Activated naive CD4-positive, alpha-beta T cell treated with anti-CD3 and anti-CD28 coated beads, Interleukin-2, amount 10 ng/mL, durations not matched to agents 7 days and 5 days (primary cell): Measurements from ENCODE around the gene AP1B1.

Experiments used
- CTCF ChIA-PET: fragments of 350-600 bp; sonication (Branson Sonifier 250); formaldehyde crosslinking; loops from one replicate; lab custom pipeline; 2021; ENCODE audit warnings: antibody characterized with exemption; lab: Charles Lee
- DNase-seq: peaks from one replicate; pipeline ENCODE4 v3.0.0-alpha.2; 2020
- H3K27ac Mint-ChIP-seq: one replicate; pipeline ENCODE4 v1.8.0; 2021; ENCODE audit warnings: mild to moderate bottlenecking, moderate library complexity, mixed read lengths
- H3K27me3 Mint-ChIP-seq: one replicate; pipeline ENCODE4 v1.8.0; 2021; ENCODE audit warnings: mild to moderate bottlenecking, mixed read lengths
- H3K36me3 Mint-ChIP-seq: one replicate; pipeline ENCODE4 v1.8.0; 2021; ENCODE audit warnings: mixed read lengths
- H3K4me1 Mint-ChIP-seq: one replicate; pipeline ENCODE4 v1.8.0; 2021; ENCODE audit warnings: mixed read lengths
- H3K4me3 Mint-ChIP-seq: one replicate; pipeline ENCODE4 v1.8.0; 2021; ENCODE audit warnings: mild to moderate bottlenecking, moderate library complexity, mixed read lengths
- H3K9me3 Mint-ChIP-seq: one replicate; pipeline ENCODE4 v1.8.0; 2021; ENCODE audit warnings: mixed read lengths

The AP1B1 gene

DNA sequence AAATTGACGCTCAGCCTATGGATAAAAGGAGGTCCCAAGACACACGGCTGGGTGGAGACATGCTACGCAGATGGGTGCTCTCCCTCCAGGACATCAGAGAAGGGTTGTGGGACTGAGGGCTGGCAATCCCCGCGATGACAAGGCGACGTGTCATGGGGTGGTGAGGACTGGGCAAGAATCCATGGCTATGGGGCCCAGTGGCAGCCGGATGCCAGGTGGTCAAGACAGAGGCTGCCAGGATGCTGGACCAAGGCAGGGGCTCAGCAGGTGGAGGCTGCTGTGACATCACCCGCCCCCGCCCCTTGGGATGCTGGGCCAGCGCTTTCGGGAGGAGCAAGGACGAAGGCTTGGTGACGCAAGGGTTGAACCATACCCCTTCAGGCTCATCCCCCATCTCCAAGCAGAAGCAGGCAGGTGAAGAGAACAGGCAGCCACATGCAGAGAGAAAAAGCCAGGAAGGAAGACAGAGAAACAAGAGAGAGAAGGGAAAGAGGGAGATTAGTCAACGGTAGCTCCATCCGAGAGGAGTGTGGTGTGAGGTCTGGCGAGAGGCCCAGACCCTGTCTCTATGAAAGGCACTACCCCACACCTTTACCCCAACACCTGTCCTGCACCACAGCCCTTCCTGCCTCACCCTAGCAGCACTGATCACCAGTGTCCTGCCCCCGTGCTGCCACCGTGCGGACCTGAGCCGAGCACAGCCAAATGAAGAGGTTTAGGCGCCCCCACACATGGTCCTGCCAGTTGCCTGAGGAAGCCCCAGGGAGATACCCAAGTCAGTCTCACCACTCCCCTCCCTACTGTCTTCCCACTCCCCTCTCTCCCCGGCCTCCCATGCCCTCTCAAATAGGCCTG lies 48.8 kb downstream of the AP1B1 start:
- Mint-ChIP-seq H3K27me3 (no peaks in the 10 kb centered on the region), H3K27ac (no peak overlapping the region), H3K36me3 (peaks cover 50% of the 10 kb centered on the region)

DNA sequence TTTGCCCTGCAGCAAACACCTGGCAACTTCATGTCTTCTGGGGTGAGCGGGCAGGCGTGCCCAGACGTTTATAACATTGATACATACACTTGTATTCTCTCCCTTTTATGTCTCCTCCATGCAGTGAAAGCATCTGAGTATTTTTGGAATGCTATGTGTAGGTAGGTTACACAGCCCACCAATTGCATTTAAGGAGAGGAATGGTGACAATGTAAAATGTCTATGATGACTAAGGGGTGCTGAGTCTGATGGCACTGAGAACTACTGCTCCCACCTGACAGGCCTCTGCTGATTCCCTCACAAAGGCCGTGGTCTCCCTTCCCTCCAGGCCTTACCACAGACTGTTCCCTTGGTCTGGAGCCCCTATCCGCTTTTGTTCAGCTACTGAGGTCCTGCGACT lies 50.0 kb downstream of the AP1B1 start:
- H3K27me3 Mint-ChIP-seq = no peaks in the 10 kb centered on the region
- no peaks in the 10 kb centered on the region for H3K4me1 Mint-ChIP-seq
- H3K9me3 Mint-ChIP-seq = no peaks in the 10 kb centered on the region
- no peak overlapping the region for H3K4me3 Mint-ChIP-seq
- no peak overlapping the region for H3K27ac Mint-ChIP-seq
- H3K36me3 Mint-ChIP-seq = peaks cover 47% of the 10 kb centered on the region
- CTCF ChIA-PET = interaction anchor here (0.7 kb wide), 1 partner anchor 20 kb away, joined by 3 read pairs; no protein-coding TSS in a partner anchor
- no peak for DNase-seq

More for the DNA sequence above, 48.8 kb downstream of the AP1B1 start:
- Mint-ChIP-seq H3K4me1 (no peaks in the 10 kb centered on the region), H3K4me3 (no peak overlapping the region), H3K9me3 (no peaks in the 10 kb centered on the region)
- CTCF ChIA-PET = no interaction called here
- DNase-seq = no peak

DNA sequence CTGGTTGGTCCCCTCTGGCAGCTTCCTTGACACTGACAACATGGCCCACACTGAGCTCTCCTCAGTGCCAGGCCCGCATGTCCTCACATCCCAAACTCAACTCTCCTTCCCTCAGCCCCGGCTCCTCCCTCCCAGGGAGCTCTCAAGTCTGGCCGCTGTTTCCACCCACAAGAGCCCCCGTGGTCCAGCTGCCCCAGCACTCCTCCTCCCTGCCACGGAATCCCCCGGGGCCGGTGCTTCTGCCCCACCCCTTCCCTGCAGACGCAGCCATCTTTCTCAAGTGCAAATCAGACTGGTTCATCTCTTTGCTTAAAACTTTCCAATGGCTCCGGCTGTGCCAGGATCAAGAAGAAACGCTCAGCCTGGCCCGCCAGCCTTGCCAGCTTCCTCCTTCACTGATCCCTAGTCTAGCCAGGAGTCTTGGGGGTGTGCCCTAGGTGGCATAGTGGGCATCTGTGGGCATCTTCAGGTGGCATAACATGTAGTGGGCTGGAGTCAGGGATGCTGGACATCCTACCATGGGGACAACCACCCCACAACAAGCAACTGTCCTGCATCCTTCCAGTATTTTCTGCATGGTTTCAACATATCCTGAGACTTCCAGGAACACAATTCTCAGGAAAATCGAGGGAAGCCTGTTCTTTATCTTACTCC lies 50.6 kb downstream of the AP1B1 start:
- H3K9me3 Mint-ChIP-seq = no peaks in the 10 kb centered on the region
- no peak overlapping the region for H3K27ac Mint-ChIP-seq
- H3K4me3 Mint-ChIP-seq = no peak overlapping the region
- H3K36me3 Mint-ChIP-seq = peaks cover 42% of the 10 kb centered on the region
- DNase-seq = no peak
- H3K27me3 Mint-ChIP-seq = no peaks in the 10 kb centered on the region
- H3K4me1 Mint-ChIP-seq = no peaks in the 10 kb centered on the region
- CTCF ChIA-PET = no interaction called here

DNA sequence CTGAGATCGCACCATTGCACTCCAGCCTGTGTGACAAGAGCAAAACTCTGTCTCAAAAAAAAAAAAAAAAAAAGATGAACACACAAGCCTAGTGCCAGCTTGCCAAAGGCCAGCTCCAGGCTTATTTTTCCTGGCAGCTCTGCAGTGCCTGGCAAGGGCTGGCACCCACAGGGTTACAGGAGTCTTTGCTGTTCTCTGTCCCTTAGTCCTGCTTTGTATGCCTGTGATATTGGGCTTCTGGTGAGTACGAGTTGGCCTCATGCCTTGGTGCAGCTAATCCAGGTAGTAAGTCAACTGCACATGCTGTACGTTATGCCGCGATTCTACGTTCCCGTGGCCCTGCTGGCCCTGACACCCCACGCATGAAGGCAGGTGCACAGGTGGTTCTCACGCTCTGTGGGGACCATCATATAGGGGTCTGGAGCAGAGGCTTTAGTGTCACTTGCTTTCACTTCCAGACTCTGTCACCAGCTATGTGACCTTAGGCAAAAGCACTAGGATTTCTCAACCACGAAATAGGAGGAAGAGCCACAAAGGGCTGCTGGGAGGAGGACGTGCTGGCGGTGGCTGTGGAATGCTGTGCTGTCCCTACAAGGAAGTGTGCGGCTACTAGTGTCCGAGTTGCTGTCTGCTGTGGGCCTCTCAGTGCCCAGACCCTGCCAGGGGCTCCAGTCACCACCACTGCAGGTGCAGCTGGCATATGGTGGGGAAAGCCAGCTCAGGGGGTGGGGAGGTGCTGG lies 51.4 kb downstream of the AP1B1 start:
- Mint-ChIP-seq H3K27ac (no peak overlapping the region), H3K36me3 (peaks cover 44% of the 10 kb centered on the region), H3K27me3 (no peaks in the 10 kb centered on the region), H3K4me3 (no peak overlapping the region), H3K4me1 (no peaks in the 10 kb centered on the region), H3K9me3 (no peaks in the 10 kb centered on the region)
- CTCF ChIA-PET = no interaction called here
- DNase-seq = no peak

DNA sequence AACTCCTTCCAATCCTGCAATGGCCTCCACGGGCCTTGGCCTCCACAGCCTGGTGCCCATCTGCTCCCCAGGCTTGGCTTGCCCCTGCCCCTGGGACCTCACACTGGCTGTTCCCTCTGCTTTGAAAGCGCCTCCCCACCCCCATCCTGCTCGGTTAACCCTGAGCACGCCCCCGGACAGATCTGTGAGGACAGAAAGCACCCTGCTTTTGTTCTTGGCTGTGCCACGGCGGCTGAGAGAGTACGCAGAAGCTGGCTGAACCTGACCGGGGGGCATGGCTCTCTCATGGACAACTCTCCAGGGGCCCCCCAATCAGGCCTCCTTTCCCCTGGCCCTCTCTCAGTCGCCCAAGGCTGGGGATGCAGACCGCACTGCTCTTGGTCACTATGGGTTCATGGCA lies 52.7 kb downstream of the AP1B1 start:
- Mint-ChIP-seq H3K27ac (no peak overlapping the region), H3K27me3 (no peaks in the 10 kb centered on the region), H3K36me3 (peaks cover 36% of the 10 kb centered on the region), H3K9me3 (no peaks in the 10 kb centered on the region), H3K4me3 (no peak overlapping the region), H3K4me1 (no peaks in the 10 kb centered on the region)
- no peak for DNase-seq
- CTCF ChIA-PET = no interaction called here

DNA sequence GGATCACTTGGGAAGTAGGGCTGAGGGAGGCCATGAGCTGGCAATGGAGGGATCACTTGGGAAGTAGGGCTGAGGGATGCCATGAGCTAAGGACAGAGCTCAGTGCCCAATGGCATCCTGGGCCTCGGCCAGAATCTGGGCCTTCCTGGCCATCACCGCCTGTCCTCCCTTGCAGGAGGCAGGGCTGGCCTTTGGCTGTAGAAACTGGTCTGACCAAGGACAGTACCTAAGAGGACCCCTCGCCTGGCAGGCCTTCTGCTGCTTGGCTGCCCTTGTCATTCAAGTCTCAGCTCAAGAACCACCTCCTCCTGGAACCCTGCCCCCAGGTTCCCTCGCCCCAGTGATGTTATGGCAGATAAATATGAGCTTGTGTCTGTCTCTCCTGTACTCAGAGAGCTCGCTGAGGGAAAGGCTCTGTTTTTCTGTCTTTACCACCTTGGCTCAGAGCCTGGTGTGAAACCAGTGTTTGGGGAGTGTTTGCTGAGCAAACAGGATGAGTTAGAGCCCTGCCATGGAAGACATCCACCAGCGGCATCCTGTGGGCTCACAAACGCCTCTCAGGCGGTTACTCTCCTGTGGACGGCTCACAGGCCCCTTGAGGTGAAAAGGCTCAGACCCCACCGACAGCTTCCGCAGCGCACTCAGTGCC lies 53.5 kb downstream of the AP1B1 start:
- Mint-ChIP-seq H3K27ac (no peak overlapping the region), H3K27me3 (no peaks in the 10 kb centered on the region), H3K4me1 (no peaks in the 10 kb centered on the region), H3K36me3 (peaks cover 36% of the 10 kb centered on the region), H3K9me3 (no peaks in the 10 kb centered on the region), H3K4me3 (no peak overlapping the region)
- no peak for DNase-seq
- CTCF ChIA-PET = no interaction called here

DNA sequence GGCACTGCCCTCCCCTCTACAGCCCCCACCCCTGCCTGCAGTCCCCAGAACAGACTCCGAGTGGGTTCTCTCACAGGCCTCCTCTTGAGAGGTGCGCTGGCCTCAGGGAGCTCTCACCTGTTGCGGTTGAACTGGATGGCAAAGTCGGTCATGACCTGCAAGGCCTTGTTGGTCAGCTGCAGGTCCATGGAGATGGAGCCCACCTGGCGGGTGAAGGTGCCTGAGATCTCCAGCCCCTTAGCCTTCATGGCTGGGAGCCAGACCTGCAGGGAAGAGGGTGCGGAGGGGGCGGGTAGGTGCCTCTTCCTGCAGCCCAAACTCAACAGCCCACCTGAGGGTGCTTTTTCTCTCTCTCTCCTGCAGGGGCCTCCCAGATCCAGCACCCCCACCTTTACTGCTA lies 54.2 kb downstream of the AP1B1 start:
- DNase-seq = no peak
- no peak overlapping the region for H3K4me3 Mint-ChIP-seq
- CTCF ChIA-PET = interaction anchor here (1.0 kb wide), 1 partner anchor 22 kb away, joined by 3 read pairs; no protein-coding TSS in a partner anchor
- H3K36me3 Mint-ChIP-seq = peaks cover 30% of the 10 kb centered on the region
- no peaks in the 10 kb centered on the region for H3K9me3 Mint-ChIP-seq
- no peaks in the 10 kb centered on the region for H3K4me1 Mint-ChIP-seq
- H3K27me3 Mint-ChIP-seq = no peaks in the 10 kb centered on the region
- H3K27ac Mint-ChIP-seq = no peak overlapping the region

DNA sequence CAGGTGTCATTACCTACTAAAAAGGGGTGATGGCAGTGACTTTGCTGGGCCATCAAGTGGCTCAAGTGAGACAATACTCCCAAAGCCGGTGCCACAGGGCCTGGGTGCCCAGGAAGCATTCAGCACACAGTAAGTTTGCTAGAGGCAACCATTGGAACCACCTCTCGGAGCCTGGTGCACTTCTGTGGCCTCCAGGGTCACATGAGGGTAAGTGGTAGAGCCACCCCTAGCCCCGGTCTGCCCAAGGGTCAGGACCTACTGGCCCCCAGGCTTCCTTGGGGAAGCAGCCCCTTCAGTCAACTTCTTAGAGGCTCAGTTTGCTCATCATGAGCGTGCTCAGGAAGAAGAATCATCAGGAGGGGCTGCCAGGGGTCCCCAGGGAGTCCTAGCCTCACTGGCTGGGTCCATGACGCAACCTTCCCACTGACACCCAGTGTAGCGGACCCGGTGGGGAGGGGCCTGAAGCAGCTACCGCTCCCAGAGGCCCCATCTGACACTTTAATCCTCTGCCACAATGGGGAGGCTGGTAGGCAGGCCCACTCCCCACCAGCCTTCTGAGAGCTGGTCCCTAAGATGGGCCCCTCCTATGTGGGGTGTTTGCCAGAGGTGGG lies 55.4 kb downstream of the AP1B1 start:
- CTCF ChIA-PET = no interaction called here
- peaks cover 20% of the 10 kb centered on the region for H3K36me3 Mint-ChIP-seq
- H3K4me3 Mint-ChIP-seq = no peak overlapping the region

DNA sequence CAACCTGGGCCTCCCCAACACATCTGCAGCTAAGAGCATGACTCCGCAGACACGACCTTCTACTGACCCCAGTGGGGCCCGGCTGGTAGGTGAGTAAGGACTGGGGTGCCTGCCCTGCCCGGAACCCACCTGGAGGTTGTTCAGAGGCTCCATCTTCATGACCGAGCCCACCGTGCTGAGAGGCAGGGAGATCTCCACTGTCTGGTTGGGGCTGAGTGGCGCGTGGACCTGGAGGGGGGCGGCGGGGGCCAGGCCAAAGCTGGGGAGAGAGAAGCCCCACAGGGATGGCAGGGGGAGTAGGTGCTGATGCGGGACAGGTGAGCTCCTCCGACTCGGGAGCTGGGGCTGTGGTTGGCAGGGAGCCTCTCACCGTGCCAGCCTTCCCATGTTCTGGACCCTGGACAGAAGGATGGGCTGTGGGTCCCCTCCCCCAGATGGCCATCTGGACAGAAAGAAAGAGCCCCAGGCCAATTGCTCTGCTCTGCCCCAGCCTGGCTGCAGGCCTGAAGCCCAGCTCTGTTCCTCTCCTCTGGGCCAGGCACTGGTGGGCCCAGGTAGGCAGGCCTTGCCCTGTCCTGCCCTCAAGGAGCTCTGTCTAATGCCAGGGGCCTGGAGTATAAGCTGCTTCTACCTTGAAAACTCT lies 56.6 kb downstream of the AP1B1 start:
- Mint-ChIP-seq H3K27me3 (no peaks in the 10 kb centered on the region), H3K9me3 (no peaks in the 10 kb centered on the region), H3K4me1 (no peaks in the 10 kb centered on the region), H3K27ac (no peak overlapping the region), H3K36me3 (peaks cover 13% of the 10 kb centered on the region), H3K4me3 (no peak overlapping the region)
- no peak for DNase-seq
- CTCF ChIA-PET = no interaction called here

More for the DNA sequence above, 55.4 kb downstream of the AP1B1 start:
- Mint-ChIP-seq H3K27ac (no peak overlapping the region), H3K4me1 (no peaks in the 10 kb centered on the region), H3K27me3 (no peaks in the 10 kb centered on the region), H3K9me3 (no peaks in the 10 kb centered on the region)
- DNase-seq = no peak

DNA sequence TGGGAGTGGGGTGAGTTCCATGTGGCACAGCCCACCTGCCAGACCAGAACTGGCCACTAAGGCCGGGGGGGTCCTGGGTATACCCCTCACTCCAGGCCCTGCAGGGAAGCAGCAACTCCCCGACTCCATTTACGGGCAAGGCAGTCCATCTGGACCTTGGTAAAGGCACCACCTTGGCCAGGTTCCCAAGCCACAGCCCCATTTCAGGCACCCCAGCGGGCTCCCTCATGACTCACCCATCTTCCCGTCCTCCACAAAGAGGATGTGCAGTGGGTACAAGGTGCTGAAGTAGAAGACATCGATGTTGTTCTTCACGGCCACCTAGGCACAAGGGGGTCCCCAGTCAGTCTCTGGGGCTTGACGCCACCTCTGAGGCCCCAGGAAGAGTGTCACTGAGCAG lies 57.2 kb downstream of the AP1B1 start:
- CTCF ChIA-PET = no interaction called here
- no peak overlapping the region for H3K27ac Mint-ChIP-seq
- no peaks in the 10 kb centered on the region for H3K4me1 Mint-ChIP-seq
- H3K4me3 Mint-ChIP-seq = no peak overlapping the region
- peaks cover 11% of the 10 kb centered on the region for H3K36me3 Mint-ChIP-seq
- no peak for DNase-seq
- H3K27me3 Mint-ChIP-seq = no peaks in the 10 kb centered on the region
- no peaks in the 10 kb centered on the region for H3K9me3 Mint-ChIP-seq

DNA sequence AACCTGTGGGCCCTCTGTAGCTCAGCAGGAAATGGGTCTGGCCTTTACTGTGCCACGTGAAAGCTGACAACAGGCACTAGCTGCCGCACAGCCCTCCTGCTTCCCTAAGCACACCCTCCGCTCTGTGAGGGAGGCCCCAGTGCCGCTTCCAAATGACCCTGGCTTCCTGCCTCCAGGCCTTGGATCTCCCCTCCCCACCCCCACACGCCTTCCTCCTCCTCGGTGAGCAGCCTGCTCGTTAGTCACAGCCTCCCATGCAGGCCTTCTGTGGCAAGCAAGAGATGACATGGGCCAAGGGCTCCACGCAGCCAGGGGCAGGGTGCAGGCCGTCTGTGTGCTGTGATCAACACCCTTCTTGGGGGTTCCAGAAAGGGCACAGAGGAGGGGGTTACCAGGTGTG lies 57.6 kb downstream of the AP1B1 start:
- Mint-ChIP-seq H3K4me3 (no peak overlapping the region), H3K4me1 (no peaks in the 10 kb centered on the region)

DNA sequence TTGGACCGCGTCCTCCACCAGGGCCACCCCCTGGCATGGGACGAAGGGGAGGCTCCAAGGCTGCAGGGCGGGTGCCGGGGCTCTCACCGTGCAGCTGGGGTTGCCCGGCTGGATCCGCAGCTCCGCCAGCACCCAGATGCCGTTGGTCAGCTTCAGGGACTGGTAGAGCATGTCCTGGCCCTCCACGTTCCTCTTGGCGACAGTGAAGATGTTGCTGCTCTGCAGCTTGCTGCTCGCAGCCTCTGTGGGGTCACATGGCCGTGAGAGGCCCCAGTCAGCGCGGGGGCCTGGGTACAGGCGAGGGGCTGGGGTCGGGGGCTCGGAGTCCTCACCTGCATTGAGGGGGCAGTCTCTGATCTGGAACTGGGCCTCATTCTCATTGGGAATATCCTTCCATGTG lies 58.1 kb downstream of the AP1B1 start:
- H3K9me3 Mint-ChIP-seq = no peaks in the 10 kb centered on the region
- CTCF ChIA-PET = no interaction called here
- no peak for DNase-seq
- no peak overlapping the region for H3K4me3 Mint-ChIP-seq
- peaks cover 3% of the 10 kb centered on the region for H3K36me3 Mint-ChIP-seq
- no peak overlapping the region for H3K27ac Mint-ChIP-seq
- no peaks in the 10 kb centered on the region for H3K27me3 Mint-ChIP-seq
- no peaks in the 10 kb centered on the region for H3K4me1 Mint-ChIP-seq

More for the DNA sequence above, 57.6 kb downstream of the AP1B1 start:
- Mint-ChIP-seq H3K36me3 (peaks cover 7% of the 10 kb centered on the region), H3K9me3 (no peaks in the 10 kb centered on the region), H3K27ac (no peak overlapping the region), H3K27me3 (no peaks in the 10 kb centered on the region)
- DNase-seq = no peak
- CTCF ChIA-PET = no interaction called here

DNA sequence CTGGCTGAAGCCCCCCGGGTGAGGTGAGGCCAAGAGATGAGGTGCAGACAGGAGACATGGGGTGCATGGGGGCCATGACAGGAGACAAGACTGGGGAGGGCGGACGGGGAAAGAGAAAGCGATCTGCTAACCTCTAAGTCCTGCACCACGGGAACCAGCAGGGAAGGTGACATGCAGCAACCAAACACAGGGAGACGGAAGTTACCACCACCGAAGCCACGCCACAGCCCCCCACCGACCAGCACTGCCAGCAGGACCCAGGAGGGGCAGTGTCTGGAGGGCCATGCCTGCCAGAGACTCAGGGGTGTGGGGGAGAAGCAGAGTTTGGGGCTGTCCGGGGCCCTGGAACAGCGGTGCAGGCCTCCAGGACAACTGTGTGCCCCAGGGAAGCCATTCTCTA lies 58.8 kb downstream of the AP1B1 start:
- H3K36me3 Mint-ChIP-seq = peaks cover 3% of the 10 kb centered on the region
- H3K4me3 Mint-ChIP-seq = no peak overlapping the region
- H3K9me3 Mint-ChIP-seq = no peaks in the 10 kb centered on the region
- CTCF ChIA-PET = no interaction called here
- H3K4me1 Mint-ChIP-seq = no peaks in the 10 kb centered on the region
- H3K27ac Mint-ChIP-seq = no peak overlapping the region
- no peaks in the 10 kb centered on the region for H3K27me3 Mint-ChIP-seq
- no peak for DNase-seq
